ENCODE data around the gene AFG1L. TPM values are rescaled to one million over a fixed set of nuclear protein-coding genes. Genes with fewer than 3 reads are reported as not detected.

Gene AFG1L
- total RNA-seq, 1 experiment from 2014 or later = 4.9 TPM

DNA sequence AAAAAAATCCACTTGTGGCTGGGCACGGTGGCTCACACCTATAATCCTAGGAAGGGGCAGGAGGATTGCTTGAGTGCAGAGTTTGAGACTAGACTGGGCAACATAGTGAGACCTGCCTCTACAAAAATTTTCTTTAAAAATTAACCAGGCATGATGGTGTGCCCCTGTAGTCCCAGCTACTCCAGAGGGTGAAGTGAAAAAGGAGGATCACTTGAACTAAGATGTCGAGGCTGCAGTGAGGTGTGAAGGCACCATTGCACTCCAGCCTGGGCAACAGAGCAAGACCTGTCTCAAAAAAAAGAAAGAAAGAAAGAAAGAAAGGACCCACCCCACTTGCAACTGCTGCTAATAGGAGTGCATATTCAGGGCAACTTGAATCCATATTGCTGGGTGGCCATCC lies 20.3 kb upstream of the AFG1L start:
- H3K27ac ChIP-seq (ENCODE audit: low read depth, low read length) = no peak overlapping the region
- H3K27me3 ChIP-seq (ENCODE audit: insufficient read depth, low read length) = no peaks in the 10 kb centered on the region
- H4K20me1 ChIP-seq (ENCODE audit: insufficient read depth) = no peaks in the 10 kb centered on the region
- intact Hi-C loops (cut with micrococcal nuclease) = no loop called here
- H3K9me3 ChIP-seq (ENCODE audit: control insufficient read depth in 1 of 2, insufficient read depth in 1 of 2, low read depth in 1 of 2, low read length in 2 of 2) = no peaks in the 10 kb centered on the region
- H3K9me2 ChIP-seq (ENCODE audit: insufficient read depth) = no peaks in the 10 kb centered on the region
- CTCF ChIA-PET = interaction anchor here (1.2 kb wide), 1 partner anchor 217 kb away, joined by 3 read pairs; no protein-coding TSS in a partner anchor
- no peak overlapping the region for H3K4me3 ChIP-seq (replicated peaks in 1 of 2; ENCODE audit: low read depth in 1 of 2, low read length in 2 of 2)
- TF ChIP-seq EGR1 (IDR thresholded peaks at IDR 0.05; ENCODE audit: low read depth) = no peak
- TF ChIP-seq, protein P1, sequence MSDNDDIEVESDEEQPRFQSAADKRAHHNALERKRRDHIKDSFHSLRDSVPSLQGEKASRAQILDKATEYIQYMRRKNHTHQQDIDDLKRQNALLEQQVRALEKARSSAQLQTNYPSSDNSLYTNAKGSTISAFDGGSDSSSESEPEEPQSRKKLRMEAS (IDR thresholded peaks at IDR 0.05) = no peak
- TF ChIP-seq, protein P2, sequence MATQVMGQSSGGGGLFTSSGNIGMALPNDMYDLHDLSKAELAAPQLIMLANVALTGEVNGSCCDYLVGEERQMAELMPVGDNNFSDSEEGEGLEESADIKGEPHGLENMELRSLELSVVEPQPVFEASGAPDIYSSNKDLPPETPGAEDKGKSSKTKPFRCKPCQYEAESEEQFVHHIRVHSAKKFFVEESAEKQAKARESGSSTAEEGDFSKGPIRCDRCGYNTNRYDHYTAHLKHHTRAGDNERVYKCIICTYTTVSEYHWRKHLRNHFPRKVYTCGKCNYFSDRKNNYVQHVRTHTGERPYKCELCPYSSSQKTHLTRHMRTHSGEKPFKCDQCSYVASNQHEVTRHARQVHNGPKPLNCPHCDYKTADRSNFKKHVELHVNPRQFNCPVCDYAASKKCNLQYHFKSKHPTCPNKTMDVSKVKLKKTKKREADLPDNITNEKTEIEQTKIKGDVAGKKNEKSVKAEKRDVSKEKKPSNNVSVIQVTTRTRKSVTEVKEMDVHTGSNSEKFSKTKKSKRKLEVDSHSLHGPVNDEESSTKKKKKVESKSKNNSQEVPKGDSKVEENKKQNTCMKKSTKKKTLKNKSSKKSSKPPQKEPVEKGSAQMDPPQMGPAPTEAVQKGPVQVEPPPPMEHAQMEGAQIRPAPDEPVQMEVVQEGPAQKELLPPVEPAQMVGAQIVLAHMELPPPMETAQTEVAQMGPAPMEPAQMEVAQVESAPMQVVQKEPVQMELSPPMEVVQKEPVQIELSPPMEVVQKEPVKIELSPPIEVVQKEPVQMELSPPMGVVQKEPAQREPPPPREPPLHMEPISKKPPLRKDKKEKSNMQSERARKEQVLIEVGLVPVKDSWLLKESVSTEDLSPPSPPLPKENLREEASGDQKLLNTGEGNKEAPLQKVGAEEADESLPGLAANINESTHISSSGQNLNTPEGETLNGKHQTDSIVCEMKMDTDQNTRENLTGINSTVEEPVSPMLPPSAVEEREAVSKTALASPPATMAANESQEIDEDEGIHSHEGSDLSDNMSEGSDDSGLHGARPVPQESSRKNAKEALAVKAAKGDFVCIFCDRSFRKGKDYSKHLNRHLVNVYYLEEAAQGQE (IDR thresholded peaks at IDR 0.05; ENCODE audit: low read depth) = no peak
- TF ChIP-seq FOSL1 (IDR thresholded peaks at IDR 0.05; ENCODE audit: low read depth) = no peak
- TF ChIP-seq EZH2 (IDR thresholded peaks at IDR 0.05) = no peak
- TF ChIP-seq, protein P3, sequence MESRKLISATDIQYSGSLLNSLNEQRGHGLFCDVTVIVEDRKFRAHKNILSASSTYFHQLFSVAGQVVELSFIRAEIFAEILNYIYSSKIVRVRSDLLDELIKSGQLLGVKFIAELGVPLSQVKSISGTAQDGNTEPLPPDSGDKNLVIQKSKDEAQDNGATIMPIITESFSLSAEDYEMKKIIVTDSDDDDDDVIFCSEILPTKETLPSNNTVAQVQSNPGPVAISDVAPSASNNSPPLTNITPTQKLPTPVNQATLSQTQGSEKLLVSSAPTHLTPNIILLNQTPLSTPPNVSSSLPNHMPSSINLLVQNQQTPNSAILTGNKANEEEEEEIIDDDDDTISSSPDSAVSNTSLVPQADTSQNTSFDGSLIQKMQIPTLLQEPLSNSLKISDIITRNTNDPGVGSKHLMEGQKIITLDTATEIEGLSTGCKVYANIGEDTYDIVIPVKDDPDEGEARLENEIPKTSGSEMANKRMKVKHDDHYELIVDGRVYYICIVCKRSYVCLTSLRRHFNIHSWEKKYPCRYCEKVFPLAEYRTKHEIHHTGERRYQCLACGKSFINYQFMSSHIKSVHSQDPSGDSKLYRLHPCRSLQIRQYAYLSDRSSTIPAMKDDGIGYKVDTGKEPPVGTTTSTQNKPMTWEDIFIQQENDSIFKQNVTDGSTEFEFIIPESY (IDR thresholded peaks at IDR 0.05; ENCODE audit: extremely low read depth, insufficient replicate concordance, low read length) = no peak
- TF ChIP-seq SIN3A (IDR thresholded peaks at IDR 0.05; ENCODE audit: low read depth) = no peak
- no peak for TF ChIP-seq ZNF274 (IDR thresholded peaks at IDR 0.05; ENCODE audit: low read depth, low read length)
- TF ChIP-seq YY1 (IDR thresholded peaks at IDR 0.05; ENCODE audit: extremely low read depth, insufficient replicate concordance, low read depth, low read length) = no peak
- TF ChIP-seq, protein P4, sequence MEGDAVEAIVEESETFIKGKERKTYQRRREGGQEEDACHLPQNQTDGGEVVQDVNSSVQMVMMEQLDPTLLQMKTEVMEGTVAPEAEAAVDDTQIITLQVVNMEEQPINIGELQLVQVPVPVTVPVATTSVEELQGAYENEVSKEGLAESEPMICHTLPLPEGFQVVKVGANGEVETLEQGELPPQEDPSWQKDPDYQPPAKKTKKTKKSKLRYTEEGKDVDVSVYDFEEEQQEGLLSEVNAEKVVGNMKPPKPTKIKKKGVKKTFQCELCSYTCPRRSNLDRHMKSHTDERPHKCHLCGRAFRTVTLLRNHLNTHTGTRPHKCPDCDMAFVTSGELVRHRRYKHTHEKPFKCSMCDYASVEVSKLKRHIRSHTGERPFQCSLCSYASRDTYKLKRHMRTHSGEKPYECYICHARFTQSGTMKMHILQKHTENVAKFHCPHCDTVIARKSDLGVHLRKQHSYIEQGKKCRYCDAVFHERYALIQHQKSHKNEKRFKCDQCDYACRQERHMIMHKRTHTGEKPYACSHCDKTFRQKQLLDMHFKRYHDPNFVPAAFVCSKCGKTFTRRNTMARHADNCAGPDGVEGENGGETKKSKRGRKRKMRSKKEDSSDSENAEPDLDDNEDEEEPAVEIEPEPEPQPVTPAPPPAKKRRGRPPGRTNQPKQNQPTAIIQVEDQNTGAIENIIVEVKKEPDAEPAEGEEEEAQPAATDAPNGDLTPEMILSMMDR (IDR thresholded peaks at IDR 0.05 in 2 of 3, conservative IDR thresholded peaks at IDR 0.05 in 1 of 3; ENCODE audit: borderline replicate concordance in 1 of 3, insufficient read depth in 1 of 3, low read depth in 2 of 3, low read length in 2 of 3) = no peak
- no peak for TF ChIP-seq ZFX (IDR thresholded peaks at IDR 0.05)
- TF ChIP-seq RAD21 (IDR thresholded peaks at IDR 0.05; ENCODE audit: low read depth) = no peak
- TF ChIP-seq EZH2phosphoT487 (IDR thresholded peaks at IDR 0.05; ENCODE audit: borderline replicate concordance) = no peak
- TF ChIP-seq TCF7L2 (IDR thresholded peaks at IDR 0.05; ENCODE audit: borderline replicate concordance, extremely low read depth, insufficient read depth, insufficient read length) = no peak
- no peak for TF ChIP-seq SRF (IDR thresholded peaks at IDR 0.05; ENCODE audit: low read depth)
- no peak for TF ChIP-seq JUND (IDR thresholded peaks at IDR 0.05)
- RAD21 ChIA-PET (ENCODE audit: low non-redundant PET in 1 of 2, low total read pairs in 2 of 2, uncharacterized antibody in 2 of 2, unreplicated experiment in 2 of 2) = no interaction called here
- no peak overlapping the region for H3K9ac ChIP-seq (ENCODE audit: low read length)
- DNase-seq (ENCODE audit: low read depth, low spot score) = no peak
- POLR2A ChIA-PET = no interaction called here
- H3K4me2 ChIP-seq (ENCODE audit: low read length) = no peak overlapping the region
- no TSS peak for BruUV-seq (replicated peaks)
- ATAC-seq = no peak
- peaks cover 0 to 5% of the 10 kb centered on the region in 2 experiments; a peak in 1 of 4 replicates for H3K4me1 ChIP-seq (ENCODE audit: control insufficient read depth in 1 of 2, insufficient read depth in 2 of 2, low read length in 2 of 2)
- H3K79me2 ChIP-seq (ENCODE audit: insufficient read depth, low read length) = no peaks in the 10 kb centered on the region
- H3K36me3 ChIP-seq (ENCODE audit: control insufficient read depth in 1 of 2, insufficient read depth in 2 of 2, low read length in 2 of 2) = no peaks in the 10 kb centered on the region
- H2AFZ ChIP-seq (ENCODE audit: low read depth, low read length, poor library complexity, severe bottlenecking) = no peak overlapping the region

All from HCT116 (cell line).